GM21528 (cell line): ENCODE measurements around the gene MPZL3.

Experiments
- ATAC-seq: cut with Tn5 transposase; IDR thresholded peaks from one replicate; pipeline ENCODE4 v1.9.1; 2021; ENCODE audit warnings: mild to moderate bottlenecking, moderate library complexity; ENCODE audit not compliant: unreplicated experiment, low FRiP score

Gene MPZL3

DNA sequence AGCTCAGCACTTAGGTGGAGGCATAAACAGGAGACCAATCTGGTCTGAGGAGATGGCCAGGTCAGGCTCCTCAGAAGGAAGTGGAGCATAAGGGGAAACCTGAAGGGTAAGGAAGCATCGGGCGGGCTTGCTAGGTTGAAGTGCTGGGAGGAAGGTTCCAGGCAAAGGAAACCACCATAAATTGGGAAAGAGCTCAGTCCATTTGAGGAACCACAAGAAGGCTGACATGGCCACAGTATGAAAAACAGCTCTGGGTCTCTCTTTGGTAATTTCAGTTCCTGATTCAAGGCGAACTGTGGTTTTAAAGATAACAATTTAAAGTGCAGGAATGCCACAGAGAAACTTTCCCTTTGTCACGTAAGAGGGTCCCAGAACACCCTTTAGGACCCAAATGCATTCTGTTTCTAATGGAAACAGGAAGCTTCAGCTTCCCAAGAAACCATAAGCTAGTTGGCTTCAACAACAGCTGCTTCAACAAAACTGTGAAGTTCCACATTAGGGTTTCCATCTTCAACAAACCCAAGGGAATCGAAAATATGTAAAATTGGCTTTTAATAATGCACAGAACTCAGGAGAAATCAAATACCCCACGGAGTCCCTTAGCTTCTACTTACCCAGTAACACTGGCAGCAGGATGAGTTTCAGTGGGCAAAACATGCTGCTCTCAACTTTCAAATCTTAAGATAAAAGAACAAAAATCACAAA lies 37.8 kb downstream of the MPZL3 start:
- ATAC-seq: no peak

GRCh38 chr11:118213781-118214180 lies 38.4 kb downstream of the MPZL3 start:
- no peak for ATAC-seq

GRCh38 chr11:118213201-118213600 lies 39.0 kb downstream of the MPZL3 start:
- ATAC-seq: no peak

DNA sequence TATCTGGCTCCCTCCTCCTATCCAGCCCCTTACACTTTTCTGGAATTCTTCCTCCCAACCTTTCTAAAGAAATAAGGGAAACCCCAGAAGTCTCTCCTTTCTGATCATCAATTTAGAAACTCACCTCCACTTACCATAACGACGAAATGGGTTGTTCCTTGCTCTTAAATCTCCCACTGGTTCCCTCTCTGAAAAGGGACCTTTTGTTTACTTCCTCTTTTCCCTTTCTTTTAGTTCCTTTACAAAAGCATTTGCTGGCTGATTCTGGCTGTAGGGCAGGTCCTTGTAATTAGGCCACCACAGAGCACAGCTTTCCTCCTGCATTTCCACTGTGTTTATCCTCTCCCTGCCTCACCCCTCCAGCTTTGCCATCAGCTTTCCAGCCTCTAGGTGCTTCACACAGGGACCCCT lies 39.4 kb downstream of the MPZL3 start:
- ATAC-seq: no peak

DNA sequence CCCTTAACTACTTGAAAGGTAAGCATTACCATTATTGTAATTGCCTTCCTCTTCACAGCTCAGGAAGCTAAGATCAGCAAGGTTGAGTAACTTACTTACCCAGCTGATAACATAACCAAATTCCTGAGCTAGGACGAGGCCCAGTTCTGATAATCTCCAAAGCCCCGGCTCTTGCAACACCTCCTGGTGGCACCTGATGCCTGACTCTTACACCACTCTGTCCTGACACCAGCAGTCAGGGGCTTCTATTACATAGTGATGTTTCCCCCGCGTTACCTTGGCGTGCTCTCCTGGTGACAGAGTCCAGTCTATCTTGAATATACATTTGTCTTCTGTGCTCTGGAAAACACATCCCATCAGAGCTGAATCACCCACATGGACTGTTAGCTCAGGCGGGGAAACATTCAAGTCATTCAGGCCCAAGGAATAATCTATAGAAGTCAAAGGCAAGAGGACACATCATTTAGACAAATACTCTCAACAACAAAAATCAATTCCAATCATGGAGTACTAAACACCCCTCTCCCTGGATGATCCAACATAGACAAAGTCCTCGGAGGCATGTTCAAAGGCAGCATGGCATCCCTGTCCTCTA lies 39.9 kb downstream of the MPZL3 start:
- no peak for ATAC-seq

DNA sequence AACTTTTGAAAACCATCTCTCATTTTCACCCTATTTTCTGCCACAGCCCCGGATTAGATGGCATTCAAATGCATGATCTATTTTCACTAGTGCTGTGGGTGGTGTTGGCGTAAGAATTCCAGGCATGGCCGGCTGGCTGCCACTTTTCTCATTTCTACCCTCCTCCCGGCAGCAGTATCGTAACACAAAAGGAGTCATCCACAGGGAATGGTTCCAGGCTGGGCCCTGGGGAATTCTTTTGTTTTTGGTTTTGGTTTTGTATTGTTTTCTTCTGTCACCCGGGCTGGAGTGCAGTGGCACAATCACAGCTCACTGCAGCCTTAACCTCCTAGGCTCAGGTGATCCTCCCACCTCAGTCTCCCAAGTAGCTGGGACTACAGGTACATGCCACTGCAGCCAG lies 41.2 kb downstream of the MPZL3 start:
- no peak for ATAC-seq

DNA sequence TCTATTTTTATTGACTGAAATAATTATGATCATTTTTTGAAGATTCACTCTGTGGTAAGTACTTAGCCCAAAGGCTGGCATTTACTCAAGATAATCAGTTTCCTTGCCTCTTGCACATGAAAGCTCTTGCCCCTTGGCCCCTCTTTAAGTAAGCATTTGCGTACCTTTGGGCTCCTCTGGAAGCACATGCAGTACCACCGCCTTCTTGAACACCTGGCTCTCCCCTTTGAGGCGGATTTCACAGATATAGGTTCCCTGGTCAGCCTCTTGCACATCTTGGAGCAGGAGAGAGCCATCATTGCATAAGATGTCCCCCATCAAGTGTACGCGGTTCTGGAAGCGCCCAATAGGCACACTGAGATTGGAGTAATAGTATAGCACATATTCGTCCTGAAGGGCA lies 41.8 kb downstream of the MPZL3 start:
- ATAC-seq: no peak

DNA sequence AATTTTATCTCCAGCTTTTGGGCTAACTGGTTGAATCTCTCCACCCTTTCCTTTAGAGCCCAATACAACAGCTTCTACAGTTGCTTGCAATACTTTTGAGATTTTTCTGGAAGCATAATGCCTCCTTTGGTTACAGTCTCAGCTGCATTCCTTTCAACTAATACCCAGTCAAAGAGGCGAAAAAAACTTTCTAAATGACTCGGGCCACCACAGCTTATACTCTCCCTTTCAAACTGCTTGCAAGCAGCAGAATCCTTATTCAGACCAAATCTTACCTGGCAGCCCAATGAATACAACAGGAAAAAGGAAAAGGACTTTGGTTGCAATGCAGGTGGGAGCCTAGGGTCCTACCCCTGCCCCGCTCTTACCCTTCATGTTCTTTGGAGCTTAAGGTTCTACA lies 43.1 kb downstream of the MPZL3 start:
- no peak for ATAC-seq

- ATAC-seq: no peak
Observed at GRCh38 chr11:118207079-118207478, 45.1 kb downstream of the MPZL3 start.

DNA sequence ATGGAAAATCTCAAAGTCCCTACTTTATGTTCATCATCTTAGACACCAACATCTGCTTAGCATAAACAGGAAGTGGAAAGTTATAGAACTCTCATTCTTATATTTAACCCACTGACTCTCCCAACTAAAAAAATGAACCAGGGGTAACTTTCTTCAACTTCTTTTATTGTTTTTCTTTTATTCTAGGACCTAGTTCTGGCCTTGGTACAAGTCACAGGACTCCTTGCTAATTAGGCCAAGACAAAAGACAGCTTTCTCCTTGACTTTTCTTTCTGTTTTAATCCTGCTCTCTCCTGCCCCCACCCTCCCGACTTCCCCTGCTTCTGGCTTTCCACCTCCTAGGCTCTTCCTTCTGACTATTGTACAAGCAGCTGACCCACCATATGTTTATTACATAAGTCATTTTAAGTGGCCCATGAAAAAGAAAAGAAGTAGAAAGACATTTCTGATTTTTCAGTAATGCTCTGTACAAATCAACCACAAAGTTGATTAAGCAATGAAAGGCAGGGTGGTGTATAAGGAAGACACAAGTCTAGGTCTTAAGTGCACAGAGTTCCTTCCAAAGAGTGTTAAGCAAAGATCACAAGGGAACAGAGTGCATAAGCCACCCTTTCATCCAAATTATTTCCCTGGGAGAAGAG lies 45.7 kb downstream of the MPZL3 start:
- ATAC-seq: no peak

GRCh38 chr11:118205606-118206378 lies 46.4 kb downstream of the MPZL3 start:
- ATAC-seq: no peak

GRCh38 chr11:118202599-118203422 lies 49.4 kb downstream of the MPZL3 start:
- no peak for ATAC-seq

DNA sequence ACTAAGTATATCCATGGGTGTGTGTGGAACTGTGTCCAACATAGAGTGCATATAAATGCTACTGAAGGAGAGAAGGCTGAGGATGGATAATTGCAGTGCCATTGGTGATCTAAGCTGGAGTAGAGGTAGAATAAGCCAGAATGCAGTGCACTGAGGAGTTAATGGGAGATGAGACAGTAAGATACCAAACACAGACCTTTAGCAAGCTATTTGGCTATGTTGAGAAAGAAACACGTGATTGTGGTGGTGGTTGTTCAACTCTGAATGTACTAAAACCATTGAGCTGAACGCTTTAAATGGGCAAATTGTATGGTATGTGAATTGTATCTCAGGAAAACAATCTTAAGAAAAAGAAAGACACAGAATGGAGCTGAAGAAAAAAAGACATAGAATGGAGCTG lies 50.2 kb downstream of the MPZL3 start:
- ATAC-seq: no peak

DNA sequence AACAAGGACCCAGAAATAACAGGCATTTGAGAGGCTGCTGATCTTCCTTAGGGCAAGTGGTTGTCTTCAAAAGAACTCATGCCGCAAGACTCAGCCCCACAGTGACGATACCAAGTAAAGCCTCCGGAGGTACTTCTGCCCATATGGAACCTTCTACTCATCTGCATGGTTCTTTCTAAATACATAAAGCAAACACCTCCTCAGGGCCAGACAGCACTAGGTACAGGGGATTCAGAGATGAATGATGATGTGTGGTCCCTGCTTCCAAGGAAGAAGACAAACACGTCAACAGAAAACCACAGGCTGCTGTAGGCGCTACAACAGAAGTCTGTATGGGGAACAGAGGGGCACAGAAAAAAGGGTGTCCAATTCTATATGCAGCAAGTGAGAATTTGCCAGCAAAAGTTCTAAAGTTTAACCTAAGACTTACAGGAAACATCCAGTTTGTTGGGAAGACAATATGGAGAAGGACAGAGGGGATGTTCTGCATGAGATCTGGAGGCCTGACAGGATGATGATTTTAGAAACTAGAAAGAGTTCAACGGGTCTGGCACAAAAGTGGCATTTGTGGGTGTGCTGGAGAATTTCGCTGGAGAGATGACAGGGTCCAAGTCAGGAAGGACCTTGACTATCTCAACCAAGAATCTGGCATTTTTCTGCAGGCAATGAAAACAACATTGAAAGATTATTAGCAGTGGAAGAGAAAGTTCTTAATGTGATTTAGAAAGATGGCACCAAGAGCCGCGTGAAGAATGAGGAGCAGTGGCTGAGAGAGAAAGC lies 51.1 kb downstream of the MPZL3 start:
- no peak for ATAC-seq

- no peak for ATAC-seq
Observed at GRCh38 chr11:118200497-118200896, 51.7 kb downstream of the MPZL3 start.

DNA sequence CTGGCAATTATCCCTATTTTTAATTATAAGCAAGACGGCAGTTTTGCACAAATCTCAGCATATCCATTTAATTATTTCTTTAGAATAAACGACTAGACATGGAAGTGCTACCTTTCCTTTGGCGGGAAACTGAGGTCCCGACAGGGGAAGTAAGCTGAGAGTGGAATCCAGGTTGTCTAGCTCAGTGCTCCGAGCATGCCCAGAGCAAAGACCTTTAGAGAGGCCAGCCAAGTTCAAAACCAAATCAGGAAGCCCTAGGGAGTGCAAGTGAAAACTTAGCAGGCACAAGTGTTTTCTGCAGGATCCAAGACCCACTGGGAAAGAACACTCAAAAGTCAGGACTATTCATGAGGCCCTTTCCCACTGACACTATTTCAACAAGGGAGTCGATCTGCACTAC lies 53.0 kb downstream of the MPZL3 start:
- no peak for ATAC-seq

- no peak for ATAC-seq
Observed at GRCh38 chr11:118198370-118198769, 53.8 kb downstream of the MPZL3 start.

DNA sequence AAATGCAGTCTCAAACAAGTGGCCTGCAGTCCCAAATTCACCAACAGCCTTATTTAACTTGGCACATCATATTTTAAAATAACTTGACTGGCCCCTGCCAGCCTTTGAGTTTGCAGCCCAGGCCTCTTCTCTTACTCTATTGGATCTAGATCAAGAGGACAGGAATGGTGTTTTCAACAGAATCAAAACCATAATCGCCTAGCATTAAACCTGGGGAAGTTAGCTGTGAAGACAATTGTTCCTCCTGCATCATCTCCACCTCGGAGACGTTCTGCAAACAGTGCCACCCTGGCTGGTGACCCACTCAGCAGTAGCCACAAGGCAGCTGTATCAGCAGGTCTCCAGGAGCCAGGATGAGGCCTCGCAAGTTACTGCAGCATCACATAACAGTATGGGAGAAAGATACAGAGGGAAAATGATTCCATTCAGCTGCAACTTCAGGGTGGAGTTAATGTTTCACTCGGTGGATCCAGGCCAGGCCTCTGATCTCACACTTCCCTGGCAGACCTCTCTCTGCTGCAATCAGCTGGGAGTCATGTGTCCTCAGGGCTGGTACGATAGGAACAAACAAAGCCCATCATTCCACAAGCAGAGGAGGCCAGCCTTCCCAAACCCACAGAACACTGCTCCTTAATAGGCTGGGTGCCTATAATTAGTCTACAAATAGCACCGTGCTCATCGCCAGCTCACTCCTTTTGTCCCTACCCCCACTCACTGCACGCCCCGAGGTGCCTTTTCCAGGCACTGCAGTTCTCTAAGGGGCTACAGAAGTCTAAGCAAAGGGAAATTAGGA lies 57.1 kb downstream of the MPZL3 start:
- ATAC-seq: no peak
